Ovary (tissue), 9 donors: ENCODE data around the gene FAM83C. TPM values are rescaled to one million over a fixed set of nuclear protein-coding genes. Genes with fewer than 3 reads are reported as not detected.

Experiments used
- DNase-seq, 5 donors: peaks; one replicate each; pipeline ENCODE4 v3.0.0-alpha.2; 2019 to 2020
- H3K27ac ChIP-seq, 2 donors: fragments of 200-600 bp; one replicate each; pipeline versions ENCODE4 v1.5.1 to v1.8.0; 2019 to 2022
- H3K27me3 ChIP-seq: fragments of 200-600 bp; one replicate; pipeline ENCODE4 v1.8.0; 2022
- H3K36me3 ChIP-seq: fragments of 200-600 bp; sonication (generic); one replicate; pipeline ENCODE4 v1.5.1; 2019
- H3K4me1 ChIP-seq: one replicate; pipeline ENCODE4 v1.8.1; 2013; ENCODE audit warnings: mild to moderate bottlenecking, moderate library complexity; ENCODE audit not compliant: insufficient read depth
- H3K4me3 ChIP-seq: fragments of 200-600 bp; sonication (generic); one replicate; pipeline ENCODE4 v1.5.1; 2017
- H3K9me3 ChIP-seq, 2 donors: fragments of 200-600 bp in 1 of 2; sonication (generic) in 1 of 2; one replicate each; pipeline versions ENCODE4 v1.5.1 to v1.8.1; 2013 to 2019; ENCODE audit warnings: mild to moderate bottlenecking in 1 of 2, moderate library complexity in 1 of 2
- EP300 ChIP-seq: sonication (generic); formaldehyde crosslinking; IDR thresholded peaks from one replicate; pipeline ENCODE4 v1.6.1; 2017; ENCODE audit warnings: antibody characterized with exemption
- POLR2A ChIP-seq: fragments of 450-650 bp; IDR thresholded peaks from one replicate; pipeline ENCODE4 v1.6.1; 2017; ENCODE audit warnings: antibody characterized with exemption, mild to moderate bottlenecking, moderate library complexity
- whole genome bisulfite sequencing, 3 donors: extraction: QIAGEN DNeasy Blood & Tissue Kit in 1 of 3; methylation state at CpG; one replicate each; pipeline versions ENCODE4 v1.1.5 to v1.1.7; 2013 to 2017; 5-methylcytosine and 5-hydroxymethylcytosine counted together
- intact Hi-C, 4 donors: fragments of 100-400 bp; cut with DNase I; formaldehyde crosslinking; loops; one replicate each; pipeline versions ENCODE4 v1.11.0 to v1.15.1; 2022 to 2023
- polyA plus RNA-seq, 2 donors: library from polyadenylated mRNA; stranded (reverse); fragments of 200-250 nt in 1 of 2; fragments of 350-450 nt in 1 of 2; fragmentation: Illumina TruSeq in 1 of 2; extraction: RNeasy Lipid Tissue Mini Kit (QIAGEN cat#74804) in 1 of 2; gene quantifications; one replicate each; pipeline ENCODE4 v1.2.3, GENCODE V29; 2013 to 2014
- total RNA-seq, 7 donors: library from RNA; depleted of rRNA in 2 of 7; stranded (reverse); fragments of >200 nt in 2 of 7; fragmentation: NEBNext Ultra II Directional in 3 of 7; extraction: Animal tissue kit (Norgen Biotek cat#: 25700) in 3 of 7; gene quantifications; one replicate each; pipeline versions ENCODE4 v1.1.0 to v1.2.4, GENCODE V29; 2016 to 2023
- TF ChIP-seq, protein P1 (sequence below), 3 donors: fragments of 450-650 bp in 2 of 3; fragments of 200-600 bp in 1 of 3; IDR thresholded peaks; one replicate each; pipeline versions ENCODE4 v1.5.1 to v1.8.0; 2016 to 2022; ENCODE audit warnings: antibody characterized with exemption in 3 of 3, mild to moderate bottlenecking in 1 of 3
- donor health status: DM: no; HTN: no; CAD: no; lungs with moderate emphysema.
- donor health status: DM: no; HTN: no; CAD: no.
- donor health status: Bipolar disorder and iron deficiency.
- donor health status: DM: yes; HTN: yes; CAD: no.
- donor health status: DM: no; HTN: no; CAD: no.
- donor health status: DM: yes; HTN: yes; CAD: no.

FAM83C gene
- total and polyA plus RNA-seq, 9 donors, result not detected

DNA sequence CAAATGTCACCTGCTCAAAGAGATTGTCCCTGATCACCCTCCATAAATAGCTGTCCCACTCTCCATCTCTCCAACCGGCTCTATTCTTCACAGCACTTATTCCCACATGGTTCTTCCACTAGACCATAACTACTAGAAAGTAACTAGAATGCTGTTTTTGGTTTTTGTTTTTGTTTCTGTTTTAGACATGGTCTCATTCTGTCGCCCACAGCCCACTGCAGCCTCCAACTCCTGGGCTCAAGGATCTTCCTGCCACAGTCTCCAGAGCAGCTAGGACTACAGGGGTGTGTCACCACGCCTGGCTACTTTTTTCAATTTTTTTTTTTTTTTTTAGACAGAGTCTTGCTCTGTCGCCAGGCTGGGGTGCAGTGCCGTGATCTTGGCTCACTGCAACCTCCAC is 53.5 kb downstream of the FAM83C start:
- no peak for DNase-seq
- WGBS, 3 donors, result 87 to 94% (median 87%) methylated on average over 5 of the region's 5 CpGs
- H3K36me3 ChIP-seq, result no peaks in the 10 kb centered on the region
- H3K27me3 ChIP-seq, result no peaks in the 10 kb centered on the region
- H3K4me3 ChIP-seq, result no peak overlapping the region
- TF ChIP-seq POLR2A (no peak), EP300 (no peak)
- TF ChIP-seq, protein P1, sequence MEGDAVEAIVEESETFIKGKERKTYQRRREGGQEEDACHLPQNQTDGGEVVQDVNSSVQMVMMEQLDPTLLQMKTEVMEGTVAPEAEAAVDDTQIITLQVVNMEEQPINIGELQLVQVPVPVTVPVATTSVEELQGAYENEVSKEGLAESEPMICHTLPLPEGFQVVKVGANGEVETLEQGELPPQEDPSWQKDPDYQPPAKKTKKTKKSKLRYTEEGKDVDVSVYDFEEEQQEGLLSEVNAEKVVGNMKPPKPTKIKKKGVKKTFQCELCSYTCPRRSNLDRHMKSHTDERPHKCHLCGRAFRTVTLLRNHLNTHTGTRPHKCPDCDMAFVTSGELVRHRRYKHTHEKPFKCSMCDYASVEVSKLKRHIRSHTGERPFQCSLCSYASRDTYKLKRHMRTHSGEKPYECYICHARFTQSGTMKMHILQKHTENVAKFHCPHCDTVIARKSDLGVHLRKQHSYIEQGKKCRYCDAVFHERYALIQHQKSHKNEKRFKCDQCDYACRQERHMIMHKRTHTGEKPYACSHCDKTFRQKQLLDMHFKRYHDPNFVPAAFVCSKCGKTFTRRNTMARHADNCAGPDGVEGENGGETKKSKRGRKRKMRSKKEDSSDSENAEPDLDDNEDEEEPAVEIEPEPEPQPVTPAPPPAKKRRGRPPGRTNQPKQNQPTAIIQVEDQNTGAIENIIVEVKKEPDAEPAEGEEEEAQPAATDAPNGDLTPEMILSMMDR (IDR thresholded peaks at IDR 0.05), result no peak
- H3K4me1 ChIP-seq, result no peaks in the 10 kb centered on the region
- no peak overlapping the region for H3K27ac ChIP-seq
- intact Hi-C loops, result no loop called here
- no peaks in the 10 kb centered on the region for H3K9me3 ChIP-seq

DNA sequence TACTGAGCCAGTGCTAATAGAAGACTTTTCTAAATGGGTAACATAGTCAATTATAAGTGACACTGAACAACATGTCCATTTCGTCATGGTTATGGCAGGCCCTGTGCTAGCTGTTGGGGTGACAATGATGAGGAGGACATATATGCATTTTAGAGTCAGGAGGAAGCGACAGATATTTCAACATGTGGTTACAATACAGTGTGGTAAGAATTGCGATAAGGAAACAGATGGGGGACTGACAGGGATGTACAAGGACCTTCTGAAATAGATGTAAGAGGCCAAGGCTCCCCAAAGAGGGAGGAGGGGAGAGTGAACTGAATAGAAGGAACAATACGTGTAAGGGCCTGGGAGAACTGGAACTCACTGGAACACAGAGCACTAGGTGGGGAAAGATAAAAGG is 54.1 kb downstream of the FAM83C start:
- Histone ChIP-seq H3K9me3 (no peaks in the 10 kb centered on the region), H3K4me3 (no peak overlapping the region), H3K36me3 (no peaks in the 10 kb centered on the region), H3K27ac (no peak overlapping the region), H3K4me1 (no peaks in the 10 kb centered on the region), H3K27me3 (no peaks in the 10 kb centered on the region)
- no peak for TF ChIP-seq EP300
- TF ChIP-seq POLR2A, result no peak
- TF ChIP-seq, protein P1 (IDR thresholded peaks at IDR 0.05), result no peak
- 86 to 98% (median 88%) methylated on average over 4 of the region's 4 CpGs for WGBS, 3 donors
- no peak for DNase-seq
- intact Hi-C loops, result no loop called here

DNA sequence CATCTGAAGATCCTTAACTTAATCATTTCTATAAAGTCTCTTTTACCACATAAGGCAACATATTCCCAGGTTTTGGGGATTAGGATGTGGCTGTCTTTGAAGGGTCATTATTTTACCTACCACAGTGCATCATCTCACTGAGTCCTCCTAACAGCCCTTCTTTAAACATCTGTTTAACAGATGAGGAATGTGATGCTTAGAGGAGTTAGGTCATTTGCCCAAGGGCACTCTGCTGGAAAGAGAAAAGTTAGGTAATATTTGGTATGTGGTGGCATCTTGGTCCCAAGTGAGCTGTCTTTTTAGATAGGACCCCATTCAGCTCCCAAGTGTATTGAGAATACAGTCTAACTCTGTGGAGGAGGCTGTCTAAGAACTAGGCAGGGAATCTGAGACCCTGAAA is 54.7 kb downstream of the FAM83C start:
- Histone ChIP-seq H3K9me3 (no peaks in the 10 kb centered on the region), H3K27me3 (no peaks in the 10 kb centered on the region), H3K36me3 (no peaks in the 10 kb centered on the region), H3K4me3 (no peak overlapping the region), H3K4me1 (no peaks in the 10 kb centered on the region), H3K27ac (no peak overlapping the region)
- intact Hi-C loops, result no loop called here
- TF ChIP-seq EP300, result no peak
- no peak for DNase-seq

DNA sequence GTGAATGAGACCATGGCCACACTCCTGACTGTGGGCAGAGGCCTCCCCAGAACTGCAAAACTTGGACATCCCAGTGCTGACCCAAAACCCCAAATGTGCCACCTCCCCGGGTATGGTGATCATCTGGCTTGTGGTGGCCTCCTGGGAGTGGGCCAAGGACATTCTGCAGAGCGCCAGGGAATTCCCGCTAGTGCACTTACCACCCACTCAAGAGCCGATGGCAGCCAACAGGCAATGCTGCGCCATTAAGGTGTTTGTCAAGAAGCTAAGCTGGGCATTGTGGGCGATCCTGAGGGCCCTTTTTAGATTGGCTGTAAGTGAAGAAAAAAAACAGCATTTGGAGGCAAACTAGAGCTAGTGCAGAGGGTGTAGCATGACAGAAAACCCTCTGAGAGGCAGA is 56.3 kb downstream of the FAM83C start:
- 88 to 94% (median 91%) methylated on average over 6 of the region's 6 CpGs for WGBS, 3 donors
- DNase-seq, result no peak
- intact Hi-C loops, result no loop called here
- H3K27me3 ChIP-seq, result no peaks in the 10 kb centered on the region
- TF ChIP-seq POLR2A, result no peak
- no peak for TF ChIP-seq EP300
- TF ChIP-seq, protein P1 (IDR thresholded peaks at IDR 0.05), result no peak
- H3K9me3 ChIP-seq, result no peaks in the 10 kb centered on the region
- no peaks in the 10 kb centered on the region for H3K4me1 ChIP-seq
- no peak overlapping the region for H3K4me3 ChIP-seq
- H3K27ac ChIP-seq, result no peak overlapping the region
- H3K36me3 ChIP-seq, result no peaks in the 10 kb centered on the region

Other genes with a start within 250 kb of the FAM83C start
- 10 to 100 TPM; 32.9 to 41.5 (median 40.7) TPM for gene TRPC4AP, start 199.6 kb downstream of the FAM83C start, total RNA-seq
- 10 to 100 TPM; 30.5 to 51.8 TPM for gene TRPC4AP, start 199.6 kb downstream of the FAM83C start, polyA plus RNA-seq
- gene EDEM2, start 145.1 kb downstream of the FAM83C start, total RNA-seq, result 10 to 100 TPM in 5 of 7 donors, 1 to 10 TPM in 2; 6.4 to 14.9 (median 13.4) TPM
- gene EDEM2, start 145.1 kb downstream of the FAM83C start, polyA plus RNA-seq, result 10 to 100 TPM; 10.3 to 19.4 TPM
- gene PROCR, start 120.4 kb downstream of the FAM83C start, total RNA-seq, result 10 to 100 TPM in 6 of 7 donors, 1 to 10 TPM in 1; 9.1 to 38.4 (median 17.5) TPM
- gene PROCR, start 120.4 kb downstream of the FAM83C start, polyA plus RNA-seq, result 10 to 100 TPM; 24.9 to 40.2 TPM
- 10 to 100 TPM in 1 of 7 donors, 1 to 10 TPM in 2, under 1 TPM in 4; 0.20 to 10.8 (median 0.67) TPM for gene MMP24, start 65.7 kb downstream of the FAM83C start, total RNA-seq
- under 1 TPM; 0.55 to 0.81 TPM for gene MMP24, start 65.7 kb downstream of the FAM83C start, polyA plus RNA-seq
- 10 to 100 TPM; 22.9 to 77.7 (median 65.8) TPM for gene MMP24OS, start 14.3 kb downstream of the FAM83C start, total RNA-seq
- 10 to 100 TPM; 20.5 to 42.4 TPM for gene MMP24OS, start 14.3 kb downstream of the FAM83C start, polyA plus RNA-seq
- 10 to 100 TPM; 36.6 to 93.1 (median 69.8) TPM for gene EIF6, start 7.7 kb downstream of the FAM83C start, total RNA-seq
- 10 to 100 TPM; 43.3 to 88.4 TPM for gene EIF6, start 7.7 kb downstream of the FAM83C start, polyA plus RNA-seq
- 10 to 100 TPM; 20.6 to 60.4 (median 43.4) TPM for gene UQCC1, start 119.5 kb upstream of the FAM83C start, total RNA-seq
- gene UQCC1, start 119.5 kb upstream of the FAM83C start, polyA plus RNA-seq, result 10 to 100 TPM; 19.1 to 53.3 TPM
- under 1 TPM in 2 of 7 donors, not detected in 5; 0.33 to 0.36 TPM for gene GDF5, start 145.8 kb upstream of the FAM83C start, total RNA-seq
- gene GDF5, start 145.8 kb upstream of the FAM83C start, polyA plus RNA-seq, result not detected
- gene CEP250, start 163.2 kb upstream of the FAM83C start, total RNA-seq, result 10 to 100 TPM; 20.6 to 44.2 (median 27.9) TPM
- gene CEP250, start 163.2 kb upstream of the FAM83C start, polyA plus RNA-seq, result 10 to 100 TPM; 11.7 to 16.0 TPM
- gene C20orf173, start 237.2 kb upstream of the FAM83C start, total RNA-seq, result not detected
- not detected for gene C20orf173, start 237.2 kb upstream of the FAM83C start, polyA plus RNA-seq
- gene ERGIC3, start 249.7 kb upstream of the FAM83C start, total RNA-seq, result 100 to 1,000 TPM; 168 to 278 (median 221) TPM
- 100 to 1,000 TPM; 212 to 354 TPM for gene ERGIC3, start 249.7 kb upstream of the FAM83C start, polyA plus RNA-seq